NT2/D1 (cell line): ENCODE measurements around the gene LRTM2.
A peak's percentile ranks its signal among the peaks of the same experiment; 100 is the strongest.

Source experiments
- DNase-seq: peaks from one replicate; pipeline ENCODE4 v3.0.0-alpha.2; 2011; ENCODE audit warnings: low read depth, low spot score
- H3K27me3 ChIP-seq: 2 replicates; pipeline ENCODE4 v1.6.0; 2011; ENCODE audit warnings: mild to moderate bottlenecking; ENCODE audit not compliant: insufficient read length, insufficient read depth
- H3K36me3 ChIP-seq: 2 replicates; pipeline ENCODE4 v1.6.1; 2011; ENCODE audit warnings: mild to moderate bottlenecking, low read length, mixed read lengths; ENCODE audit not compliant: insufficient read depth, insufficient read length
- H3K4me1 ChIP-seq: 2 replicates; pipeline ENCODE4 v1.5.1; 2011; ENCODE audit not compliant: insufficient read depth, insufficient read length
- H3K4me3 ChIP-seq: 2 replicates; pipeline ENCODE4 v1.5.1; 2011; ENCODE audit warnings: low read depth; ENCODE audit not compliant: insufficient read length
- H3K9ac ChIP-seq: 2 replicates; pipeline ENCODE4 v1.6.0; 2011; ENCODE audit warnings: low read depth; ENCODE audit not compliant: insufficient read length
- H3K9me3 ChIP-seq: 2 replicates; pipeline ENCODE4 v1.5.1; 2011; ENCODE audit warnings: mild to moderate bottlenecking, low read length; ENCODE audit not compliant: insufficient read depth
- SUZ12 ChIP-seq: IDR thresholded peaks from 2 replicates; pipeline ENCODE4 v1.6.1; 2011; ENCODE audit not compliant: insufficient read length, insufficient read depth; ENCODE audit errors: extremely low read depth
- YY1 ChIP-seq: IDR thresholded peaks from 2 replicates; pipeline ENCODE4 v1.6.1; 2011; ENCODE audit not compliant: insufficient read length, insufficient read depth
- ZNF274 ChIP-seq: IDR thresholded peaks from 2 replicates; pipeline ENCODE4 v1.6.1; 2011; ENCODE audit warnings: mild to moderate bottlenecking, low read depth, low read length

Gene LRTM2

DNA sequence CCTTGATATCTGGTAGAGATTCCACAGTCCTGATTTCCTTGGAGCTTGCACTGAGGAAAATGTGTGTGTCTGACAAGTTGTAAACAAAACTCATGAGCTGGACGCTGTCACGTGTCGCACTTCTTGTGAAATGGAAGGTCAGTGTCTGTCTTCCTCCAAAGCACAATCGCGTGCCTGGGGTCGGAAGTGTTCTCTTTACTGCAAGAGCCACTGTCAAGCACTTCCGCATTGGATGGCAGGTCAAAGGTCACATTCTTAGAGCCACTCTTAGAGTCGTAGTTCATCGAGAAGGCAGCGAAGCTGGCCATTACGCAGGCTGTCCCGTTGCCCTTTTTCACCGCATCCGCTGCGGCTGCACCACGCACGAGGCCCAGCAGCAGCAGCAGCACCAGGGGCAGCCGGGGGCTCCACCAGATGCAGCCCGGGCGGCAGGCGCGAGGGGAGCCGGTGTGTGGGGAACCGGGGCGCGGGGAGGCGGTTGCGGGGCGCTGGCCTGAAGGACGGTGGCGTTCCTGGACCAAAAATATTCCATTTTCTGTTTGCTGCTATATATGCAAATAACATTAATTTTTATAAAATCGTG lies 45.0 kb downstream of the LRTM2 start:
- no peak overlapping the region for H3K9ac ChIP-seq
- no peak overlapping the region for H3K4me3 ChIP-seq
- TF ChIP-seq ZNF274 (no peak), SUZ12 (no peak), YY1 (no peak)
- no peaks in the 10 kb centered on the region for H3K36me3 ChIP-seq
- H3K4me1 ChIP-seq, result peaks cover 5% of the 10 kb centered on the region
- no peak for DNase-seq
- no peaks in the 10 kb centered on the region for H3K27me3 ChIP-seq
- H3K9me3 ChIP-seq, result peaks cover 18% of the 10 kb centered on the region

DNA sequence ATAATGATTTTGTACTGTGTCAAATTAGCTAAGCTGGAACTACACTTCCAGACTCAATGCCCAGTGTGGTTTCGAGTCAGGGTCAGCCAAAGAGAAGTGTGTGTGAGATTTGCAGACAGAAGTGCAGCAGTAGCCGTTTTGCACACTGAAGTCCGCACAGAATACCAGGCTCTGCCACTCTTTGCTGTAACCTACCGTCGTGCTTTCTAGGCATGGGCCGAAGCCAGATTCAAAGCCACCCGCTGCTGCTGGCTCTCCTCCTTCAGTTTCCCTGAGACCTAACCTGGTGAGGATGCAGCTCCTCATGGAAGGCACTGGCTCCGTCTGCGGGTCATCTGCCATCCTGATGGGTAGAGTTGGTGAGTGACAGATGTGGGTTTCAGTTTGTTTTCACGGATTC lies 48.8 kb downstream of the LRTM2 start:
- Histone ChIP-seq H3K4me1 (peaks cover 13% of the 10 kb centered on the region), H3K36me3 (no peaks in the 10 kb centered on the region), H3K4me3 (no peak overlapping the region), H3K9ac (no peak overlapping the region), H3K27me3 (no peaks in the 10 kb centered on the region), H3K9me3 (peaks cover 18% of the 10 kb centered on the region)
- no peak for DNase-seq
- TF ChIP-seq ZNF274 (no peak), SUZ12 (no peak), YY1 (no peak)

DNA sequence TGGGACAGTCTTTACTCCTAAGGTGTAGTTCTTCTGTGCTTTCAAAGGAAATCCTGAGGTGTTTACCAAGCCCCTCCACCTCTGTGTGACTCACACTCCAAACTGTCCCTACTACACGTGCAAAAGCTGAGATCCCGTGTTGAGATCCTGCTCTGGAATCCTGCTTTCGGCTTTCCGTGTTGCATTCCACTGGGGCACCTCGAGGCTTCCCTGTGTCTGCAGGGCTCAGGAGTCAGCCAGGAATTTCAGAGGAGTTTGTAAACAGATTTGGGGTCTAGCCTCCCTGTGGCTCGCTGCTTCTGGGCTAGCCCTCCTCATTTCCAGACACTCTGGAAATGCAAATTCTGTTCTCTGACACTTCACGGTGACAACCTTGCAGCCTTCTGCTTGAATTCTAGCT lies 49.7 kb downstream of the LRTM2 start:
- peaks cover 18% of the 10 kb centered on the region for H3K9me3 ChIP-seq
- H3K9ac ChIP-seq, result peak overlapping the region; percentile 12
- DNase-seq, result peak; percentile 35
- no peaks in the 10 kb centered on the region for H3K36me3 ChIP-seq
- no peaks in the 10 kb centered on the region for H3K27me3 ChIP-seq
- no peak overlapping the region for H3K4me3 ChIP-seq
- peaks cover 9% of the 10 kb centered on the region for H3K4me1 ChIP-seq
- no peak for TF ChIP-seq SUZ12

DNA sequence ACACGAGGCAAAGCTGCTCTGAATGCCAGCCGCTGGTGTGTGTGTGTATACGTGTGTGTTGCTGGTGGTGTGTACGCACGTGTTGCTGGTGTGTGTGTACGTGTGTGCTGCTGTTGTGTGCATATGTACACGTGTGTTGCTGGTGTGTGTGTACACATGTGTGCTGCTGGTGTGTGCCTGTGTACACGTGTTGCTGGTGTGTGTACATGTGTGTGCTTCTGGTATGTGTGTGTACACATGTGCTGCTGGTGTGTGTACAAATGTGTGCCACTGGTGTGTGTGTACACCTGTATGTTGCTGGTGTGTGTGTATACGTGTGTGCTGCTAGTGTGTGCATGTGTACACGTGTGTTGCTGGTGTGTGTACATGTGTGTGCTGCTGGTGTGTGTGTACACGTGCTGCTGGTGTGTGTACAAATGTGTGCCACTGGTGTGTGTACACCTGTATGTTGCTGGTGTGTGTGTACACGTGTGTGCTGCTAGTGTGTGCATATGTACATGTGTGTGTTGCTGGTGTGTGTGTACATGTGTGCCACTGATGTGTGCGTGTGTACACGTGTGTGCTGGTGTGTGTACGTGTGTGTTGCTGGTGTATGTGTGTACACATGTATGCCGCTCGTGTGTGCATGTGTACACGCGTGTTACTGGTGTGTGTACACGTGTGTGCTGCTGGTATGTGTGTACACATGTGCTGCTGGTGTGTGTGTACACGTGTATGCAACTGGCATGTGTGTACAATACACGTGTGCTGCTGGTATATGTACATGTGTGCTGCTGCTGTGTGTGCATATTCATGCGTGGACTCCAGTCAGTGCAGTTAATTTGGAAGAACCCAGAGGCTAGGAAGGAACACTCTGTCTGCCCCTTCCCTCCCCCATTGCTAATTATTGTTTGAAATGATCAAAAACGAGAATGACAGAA lies 50.9 kb downstream of the LRTM2 start:
- Histone ChIP-seq H3K9me3 (peaks cover 18% of the 10 kb centered on the region), H3K9ac (peak overlapping the region; percentile 6), H3K36me3 (no peaks in the 10 kb centered on the region), H3K4me3 (no peak overlapping the region), H3K4me1 (peaks cover 9% of the 10 kb centered on the region), H3K27me3 (no peaks in the 10 kb centered on the region)
- DNase-seq, result no peak
- TF ChIP-seq ZNF274 (no peak), SUZ12 (no peak), YY1 (no peak)

DNA sequence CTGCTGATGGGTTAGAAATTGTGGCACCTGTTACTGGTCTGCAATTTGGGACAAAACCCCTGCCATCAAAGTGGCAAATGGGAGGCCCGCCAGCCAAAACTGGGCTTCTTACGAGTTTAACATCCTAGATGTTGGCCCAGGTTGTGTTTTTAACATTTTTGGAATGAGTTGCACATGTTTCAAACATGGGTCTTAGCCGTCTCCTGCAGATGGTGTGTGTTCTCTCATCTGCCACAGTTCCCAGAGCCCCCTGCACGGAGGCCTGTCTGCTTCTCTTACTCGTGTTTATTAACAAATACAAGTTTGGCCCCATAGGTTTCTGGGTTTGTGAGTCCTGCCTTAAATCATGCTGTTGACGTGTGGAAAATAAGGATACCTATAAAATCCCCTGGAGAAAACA lies 51.6 kb downstream of the LRTM2 start:
- Histone ChIP-seq H3K9ac (no peak overlapping the region), H3K9me3 (peaks cover 18% of the 10 kb centered on the region), H3K4me3 (no peak overlapping the region), H3K36me3 (no peaks in the 10 kb centered on the region), H3K27me3 (no peaks in the 10 kb centered on the region), H3K4me1 (peaks cover 9% of the 10 kb centered on the region)
- no peak for DNase-seq
- TF ChIP-seq YY1 (no peak), ZNF274 (no peak), SUZ12 (no peak)

DNA sequence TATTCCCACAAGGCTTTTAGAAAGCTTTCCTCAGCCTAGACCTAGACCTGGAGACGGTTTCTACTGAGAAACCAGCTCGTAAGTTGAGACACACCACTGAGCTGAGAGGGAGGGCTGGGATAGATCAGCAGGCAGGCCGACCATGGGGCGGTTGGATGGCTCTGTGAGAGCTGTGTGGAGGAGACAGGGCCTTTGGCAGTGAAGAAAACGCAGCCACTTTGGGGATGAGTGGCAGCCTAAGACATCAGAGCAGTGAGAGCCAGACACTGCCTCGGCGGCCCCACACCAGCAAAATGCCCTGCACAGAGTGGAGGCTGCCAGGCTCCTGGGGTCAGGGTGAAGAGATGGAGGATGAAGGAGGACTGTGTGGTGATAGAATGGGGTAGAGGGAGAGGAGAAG lies 52.1 kb downstream of the LRTM2 start:
- no peaks in the 10 kb centered on the region for H3K27me3 ChIP-seq
- H3K4me3 ChIP-seq, result no peak overlapping the region
- H3K36me3 ChIP-seq, result no peaks in the 10 kb centered on the region
- H3K4me1 ChIP-seq, result peaks cover 9% of the 10 kb centered on the region
- no peak for TF ChIP-seq ZNF274
- TF ChIP-seq YY1, result no peak
- no peak for TF ChIP-seq SUZ12
- H3K9ac ChIP-seq, result no peak overlapping the region
- no peak for DNase-seq
- H3K9me3 ChIP-seq, result peaks cover 13% of the 10 kb centered on the region
